ENCODE data around the gene VPS25. TPM values are rescaled to one million over a fixed set of nuclear protein-coding genes. Genes with fewer than 3 reads are reported as not detected.
A peak's percentile ranks its signal among the peaks of the same experiment; 100 is the strongest.
"Not testable (repeated sequence)": the region's sequence is repeated elsewhere in the genome, so short reads cannot be mapped to it uniquely, and the experiment has no call there.

VPS25 gene
- total RNA-seq, 4 donors from 2014 or later = 38.5 to 71.2 (median 56.3) TPM

DNA sequence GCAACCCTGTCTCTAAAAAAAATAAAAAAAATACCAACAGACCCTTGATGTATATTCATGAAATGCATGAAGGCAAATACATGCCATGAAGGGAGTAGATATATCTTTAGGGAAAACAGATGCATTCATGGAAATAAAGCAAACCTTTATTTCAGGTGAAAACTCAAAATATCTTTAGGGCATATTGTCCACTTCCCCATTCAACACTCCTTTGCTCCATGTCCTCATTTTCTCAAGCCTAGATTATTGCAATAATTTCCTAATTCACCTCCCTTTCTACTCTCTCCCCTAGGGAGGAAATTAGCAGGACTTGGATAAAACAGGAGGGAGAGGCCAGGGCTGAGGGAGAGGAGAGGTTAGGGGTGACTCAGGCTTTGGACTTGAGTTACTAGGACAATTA is 5.7 kb upstream of the VPS25 start:
- Histone ChIP-seq H3K27ac (no peak overlapping the region), H3K36me3 (no peaks in the 10 kb centered on the region), H3K4me3 (replicated peaks in 1 of 3) (no peak overlapping the region), H3K9me3 (no peaks in the 10 kb centered on the region), H3K4me1 (peaks cover 0 to under 1% of the 10 kb centered on the region in 2 donors), H3K27me3 (no peaks in the 10 kb centered on the region)
- no peak for TF ChIP-seq POLR2A (IDR thresholded peaks at IDR 0.05)
- intact Hi-C loops (cut with DNase I) = loop anchor here (10.0 kb wide), 1 partner anchor 193 kb away; the partner anchor contains the start of gene PSMC3IP
- DNase-seq = no peak

DNA sequence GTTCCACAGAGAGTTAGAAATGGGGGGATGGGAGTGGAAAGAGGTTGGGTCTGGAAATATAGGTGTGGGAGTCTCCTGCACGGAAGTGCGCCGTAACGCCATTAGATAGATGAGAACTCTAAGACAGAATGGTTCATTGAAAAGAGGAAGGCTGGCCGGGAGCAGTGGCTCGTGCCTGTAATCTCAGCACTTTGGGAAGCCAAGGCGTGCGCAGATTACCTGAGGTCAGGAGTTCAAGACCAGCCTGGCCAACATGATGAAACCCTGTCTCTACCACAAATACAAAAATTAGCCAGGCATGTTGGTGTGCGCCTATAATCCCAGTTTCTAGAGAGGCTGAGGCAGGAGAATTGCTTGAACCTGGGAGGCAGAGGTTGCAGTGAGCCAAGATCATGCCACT is 5.2 kb upstream of the VPS25 start:
- WGBS, 2 donors = 75 to 79% methylated on average over 9 of the region's 9 CpGs
- H3K36me3 ChIP-seq; H3K27ac ChIP-seq; H3K4me1 ChIP-seq; H3K9me3 ChIP-seq; H3K27me3 ChIP-seq; DNase-seq; H3K4me3 ChIP-seq (replicated peaks in 1 of 3): not testable (repeated sequence)
- intact Hi-C loops (cut with DNase I) = loop anchor here (10.0 kb wide), 1 partner anchor 193 kb away; the partner anchor contains the start of gene PSMC3IP

DNA sequence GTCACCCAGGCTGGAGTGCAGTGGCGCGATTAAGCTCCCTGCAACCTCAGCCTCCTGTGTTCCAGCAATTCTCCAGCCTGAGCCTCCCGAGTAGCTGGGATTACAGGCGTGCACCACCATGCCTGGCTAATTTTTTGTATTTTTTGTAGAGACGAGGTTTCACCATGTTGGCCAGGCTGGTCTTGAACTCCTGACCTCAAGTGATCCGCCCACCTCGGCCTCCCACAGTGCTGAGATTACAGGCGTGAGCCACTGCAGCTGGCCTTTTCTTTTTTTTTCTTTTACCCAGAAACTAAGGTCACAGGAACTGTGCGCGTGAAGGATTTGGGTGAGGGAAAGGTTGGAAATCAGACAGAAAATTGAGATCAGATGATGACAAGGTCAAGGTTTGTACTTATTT is 3.3 kb upstream of the VPS25 start:
- H3K4me1 ChIP-seq; H3K4me3 ChIP-seq (replicated peaks in 1 of 3); H3K9me3 ChIP-seq; H3K27ac ChIP-seq; DNase-seq; H3K36me3 ChIP-seq; H3K27me3 ChIP-seq: not testable (repeated sequence)
- intact Hi-C loops (cut with DNase I) = loop anchor here (10.0 kb wide), 1 partner anchor 195 kb away; the partner anchor contains the start of gene PSMC3IP
- 82 to 83% methylated on average over 10 of the region's 10 CpGs for WGBS, 2 donors

DNA sequence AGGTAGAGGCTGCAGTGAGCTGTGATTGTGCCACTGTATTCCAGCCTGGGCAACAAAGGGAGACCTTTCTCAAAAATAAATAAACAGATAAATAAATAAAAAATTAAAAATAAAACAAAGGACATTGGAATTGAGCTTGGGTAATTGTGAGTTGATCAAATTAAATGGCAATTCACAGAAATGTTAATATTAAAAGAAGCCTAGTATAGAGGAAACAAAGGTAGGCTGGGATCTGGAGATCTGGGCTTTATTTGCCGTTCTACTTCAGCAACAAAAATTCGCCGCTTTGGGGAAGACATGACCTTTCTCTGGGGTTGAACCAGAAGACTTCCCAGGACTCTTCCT is 332 bp upstream of the VPS25 start:
- TF ChIP-seq POLR2A (IDR thresholded peaks at IDR 0.05) = no peak
- TF ChIP-seq, protein P1, sequence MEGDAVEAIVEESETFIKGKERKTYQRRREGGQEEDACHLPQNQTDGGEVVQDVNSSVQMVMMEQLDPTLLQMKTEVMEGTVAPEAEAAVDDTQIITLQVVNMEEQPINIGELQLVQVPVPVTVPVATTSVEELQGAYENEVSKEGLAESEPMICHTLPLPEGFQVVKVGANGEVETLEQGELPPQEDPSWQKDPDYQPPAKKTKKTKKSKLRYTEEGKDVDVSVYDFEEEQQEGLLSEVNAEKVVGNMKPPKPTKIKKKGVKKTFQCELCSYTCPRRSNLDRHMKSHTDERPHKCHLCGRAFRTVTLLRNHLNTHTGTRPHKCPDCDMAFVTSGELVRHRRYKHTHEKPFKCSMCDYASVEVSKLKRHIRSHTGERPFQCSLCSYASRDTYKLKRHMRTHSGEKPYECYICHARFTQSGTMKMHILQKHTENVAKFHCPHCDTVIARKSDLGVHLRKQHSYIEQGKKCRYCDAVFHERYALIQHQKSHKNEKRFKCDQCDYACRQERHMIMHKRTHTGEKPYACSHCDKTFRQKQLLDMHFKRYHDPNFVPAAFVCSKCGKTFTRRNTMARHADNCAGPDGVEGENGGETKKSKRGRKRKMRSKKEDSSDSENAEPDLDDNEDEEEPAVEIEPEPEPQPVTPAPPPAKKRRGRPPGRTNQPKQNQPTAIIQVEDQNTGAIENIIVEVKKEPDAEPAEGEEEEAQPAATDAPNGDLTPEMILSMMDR (IDR thresholded peaks at IDR 0.05) = no peak
- H3K4me1 ChIP-seq = peaks cover 9 to 10% of the 10 kb centered on the region in 2 donors
- H3K9me3 ChIP-seq = no peaks in the 10 kb centered on the region
- DNase-seq = no peak
- H3K4me3 ChIP-seq (replicated peaks in 1 of 3) = peak overlapping the region in 2 of 3 donors; percentile 75 to 96
- H3K27ac ChIP-seq = peak overlapping the region in 2 of 3 donors; percentile 60 to 66
- peaks cover 13 to 18% of the 10 kb centered on the region in 2 donors for H3K36me3 ChIP-seq
- WGBS, 2 donors = 8 to 17% methylated on average over 3 of the region's 3 CpGs
- no peaks in the 10 kb centered on the region for H3K27me3 ChIP-seq
- intact Hi-C loops (cut with DNase I) = no loop called here

DNA sequence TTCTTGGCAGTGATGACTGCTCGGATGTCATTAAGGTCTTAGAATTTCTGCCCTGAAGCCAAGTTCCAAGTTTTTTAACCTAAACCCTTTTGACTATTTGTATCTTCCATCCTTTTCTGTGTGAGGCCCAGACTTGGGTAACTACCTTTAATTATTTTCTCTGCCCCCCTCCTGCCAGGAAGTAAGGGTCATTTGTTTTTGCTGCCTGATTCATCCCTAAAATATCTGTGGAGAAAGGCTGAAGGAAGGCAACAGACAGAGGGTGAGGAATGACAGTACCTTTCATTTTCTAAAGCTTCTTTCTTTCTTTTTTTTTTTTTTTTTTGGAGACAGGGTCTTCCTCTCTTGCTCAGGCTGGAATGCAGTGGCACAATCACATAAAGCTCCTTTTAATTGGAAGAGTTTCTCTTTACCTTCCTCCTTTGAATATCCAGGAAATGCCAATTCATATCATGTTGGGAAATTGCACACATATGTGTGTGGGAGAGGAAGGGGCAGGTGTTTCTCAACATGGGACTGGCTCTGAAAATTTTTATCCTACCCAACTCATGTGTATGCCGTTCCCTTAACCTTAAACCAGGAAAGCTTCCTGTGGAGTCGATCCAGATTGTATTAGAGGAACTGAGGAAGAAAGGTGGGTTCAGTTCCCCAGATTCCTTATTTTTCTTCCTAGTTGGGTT is 957 bp downstream of the VPS25 start:
- Histone ChIP-seq H3K9me3 (no peaks in the 10 kb centered on the region), H3K36me3 (peaks cover 26% of the 10 kb centered on the region in 2 donors), H3K27ac (peak overlapping the region in 1 of 3 donors; percentile 66), H3K4me1 (peaks cover 9 to 10% of the 10 kb centered on the region in 2 donors), H3K4me3 (replicated peaks in 1 of 3) (peak overlapping the region in 2 of 3 donors; percentile 23 to 75), H3K27me3 (no peaks in the 10 kb centered on the region)
- no peak for TF ChIP-seq POLR2A (IDR thresholded peaks at IDR 0.05)
- TF ChIP-seq, protein P1 (IDR thresholded peaks at IDR 0.05) = no peak
- intact Hi-C loops (cut with DNase I) = no loop called here
- 69 to 73% methylated on average over 3 of the region's 3 CpGs for WGBS, 2 donors
- DNase-seq = no peak

- no peak for DNase-seq
- H3K4me1 ChIP-seq = peaks cover 10 to 15% of the 10 kb centered on the region in 2 donors
Observed at GRCh38 chr17:42775534-42776098, 2.4 kb downstream of the VPS25 start.

More at GRCh38 chr17:42775534-42776098, 2.4 kb downstream of the VPS25 start:
- H3K9me3 ChIP-seq = no peaks in the 10 kb centered on the region
- peaks cover 27 to 30% of the 10 kb centered on the region in 2 donors for H3K36me3 ChIP-seq
- 79 to 80% methylated on average over 3 of the region's 3 CpGs for WGBS, 2 donors
- TF ChIP-seq, protein P1 (IDR thresholded peaks at IDR 0.05) = no peak
- TF ChIP-seq POLR2A (IDR thresholded peaks at IDR 0.05) = no peak
- intact Hi-C loops (cut with DNase I) = no loop called here
- H3K4me3 ChIP-seq (replicated peaks in 1 of 3) = no peak overlapping the region
- peaks cover 2% of the 10 kb centered on the region for H3K27me3 ChIP-seq
- no peak overlapping the region for H3K27ac ChIP-seq

Measured in thyroid gland (tissue), 4 donors.